Measurements from ENCODE around the gene TC2N. TPM values are rescaled to one million over a fixed set of nuclear protein-coding genes. Genes with fewer than 3 reads are reported as not detected.

The TC2N gene
- total RNA-seq, 4 donors from 2014 or later, result 28.0 to 61.7 (median 33.4) TPM

GRCh38 chr14:91837076-91837475 is 30.3 kb downstream of the TC2N start:
- Histone ChIP-seq H3K27me3 (no peaks in the 10 kb centered on the region), H3K4me3 (peak overlapping the region; percentile 77), H3K27ac (peak overlapping the region; percentile 84), H3K9me3 (no peaks in the 10 kb centered on the region), H3K36me3 (no peaks in the 10 kb centered on the region), H3K4me1 (peaks cover 8% of the 10 kb centered on the region)
- 41% methylated on average over 12 of the region's 12 CpGs for WGBS
- no peak for TF ChIP-seq CTCF (IDR thresholded peaks at IDR 0.05)
- TF ChIP-seq EP300 (IDR thresholded peaks at IDR 0.05), result no peak
- no peak for TF ChIP-seq POLR2A (IDR thresholded peaks at IDR 0.05)
- no peak for TF ChIP-seq POLR2AphosphoS5 (IDR thresholded peaks at IDR 0.05)
- no peak for DNase-seq (ENCODE audit: low spot score in 2 of 2)

- Histone ChIP-seq H3K27me3 (no peaks in the 10 kb centered on the region), H3K4me3 (peak overlapping the region; percentile 77), H3K36me3 (no peaks in the 10 kb centered on the region), H3K4me1 (peaks cover 8% of the 10 kb centered on the region), H3K27ac (peak overlapping the region; percentile 84), H3K9me3 (no peaks in the 10 kb centered on the region)
- peak; percentile 93 to 96 for DNase-seq (ENCODE audit: low spot score in 2 of 2)
- WGBS, result 3% methylated on average over 30 of the region's 84 CpGs
- no peak for TF ChIP-seq POLR2A (IDR thresholded peaks at IDR 0.05)
- TF ChIP-seq EP300 (IDR thresholded peaks at IDR 0.05), result no peak
- no peak for TF ChIP-seq CTCF (IDR thresholded peaks at IDR 0.05)
- no peak for TF ChIP-seq POLR2AphosphoS5 (IDR thresholded peaks at IDR 0.05)
Observed at GRCh38 chr14:91835920-91836843, 31.2 kb downstream of the TC2N start.

- Histone ChIP-seq H3K27ac (peak overlapping the region; percentile 84), H3K27me3 (no peaks in the 10 kb centered on the region), H3K4me1 (peaks cover 8% of the 10 kb centered on the region), H3K9me3 (no peaks in the 10 kb centered on the region), H3K36me3 (no peaks in the 10 kb centered on the region), H3K4me3 (peak overlapping the region; percentile 77)
- DNase-seq (ENCODE audit: low spot score in 2 of 2), result no peak
- no peak for TF ChIP-seq CTCF (IDR thresholded peaks at IDR 0.05)
- TF ChIP-seq POLR2AphosphoS5 (IDR thresholded peaks at IDR 0.05), result no peak
- no peak for TF ChIP-seq EP300 (IDR thresholded peaks at IDR 0.05)
- TF ChIP-seq POLR2A (IDR thresholded peaks at IDR 0.05), result no peak
- WGBS, result 21% methylated on average over 8 of the region's 19 CpGs
Observed at GRCh38 chr14:91835197-91835919, 32.0 kb downstream of the TC2N start.

- Histone ChIP-seq H3K4me1 (peaks cover 10% of the 10 kb centered on the region), H3K4me3 (peak overlapping the region; percentile 77), H3K27me3 (no peaks in the 10 kb centered on the region), H3K36me3 (no peaks in the 10 kb centered on the region), H3K9me3 (no peaks in the 10 kb centered on the region), H3K27ac (no peak overlapping the region)
- WGBS, result 82% methylated on average over 2 of the region's 2 CpGs
- DNase-seq (ENCODE audit: low spot score in 2 of 2), result no peak
- TF ChIP-seq EP300 (IDR thresholded peaks at IDR 0.05) (no peak), CTCF (IDR thresholded peaks at IDR 0.05) (no peak), POLR2A (IDR thresholded peaks at IDR 0.05) (no peak), POLR2AphosphoS5 (IDR thresholded peaks at IDR 0.05) (no peak)
Observed at GRCh38 chr14:91834571-91834970, 32.8 kb downstream of the TC2N start.

GRCh38 chr14:91831337-91831736 is 36.0 kb downstream of the TC2N start:
- no peaks in the 10 kb centered on the region for H3K36me3 ChIP-seq
- no peak overlapping the region for H3K27ac ChIP-seq
- H3K9me3 ChIP-seq, result no peaks in the 10 kb centered on the region
- TF ChIP-seq CTCF (IDR thresholded peaks at IDR 0.05) (no peak), EP300 (IDR thresholded peaks at IDR 0.05) (no peak)
- WGBS, result 33% methylated on average over 1 of the region's 1 CpG
- no peak for DNase-seq (ENCODE audit: low spot score in 2 of 2)
- no peaks in the 10 kb centered on the region for H3K27me3 ChIP-seq
- H3K4me1 ChIP-seq, result peaks cover 8% of the 10 kb centered on the region
- no peak overlapping the region for H3K4me3 ChIP-seq
